ENCODE data around the gene THEM5.
"Not testable (repeated sequence)": the region's sequence is repeated elsewhere in the genome, so short reads cannot be mapped to it uniquely, and the experiment has no call there.

DNA sequence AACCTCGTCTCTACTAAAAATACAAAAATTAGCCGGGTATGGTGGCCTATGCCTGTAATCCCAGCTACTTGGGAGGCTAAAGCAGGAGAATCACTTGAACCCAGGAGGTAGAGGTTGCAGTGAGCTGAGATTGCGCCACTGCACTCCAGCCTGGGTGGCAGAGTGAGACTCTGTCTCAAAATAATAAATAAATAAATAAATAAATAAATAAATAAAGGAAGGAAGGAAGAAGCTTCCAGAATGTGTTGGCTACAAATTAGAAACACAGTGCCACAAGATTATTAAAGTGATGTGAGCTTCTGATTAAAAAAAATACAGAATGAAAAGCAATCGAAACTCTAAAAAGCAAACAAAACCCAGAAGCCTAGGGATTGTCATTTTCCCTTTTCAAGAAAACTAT lies 30.4 kb upstream of the THEM5 start:
- not testable (repeated sequence) for TF ChIP-seq CTCF, POLR2A (IDR thresholded peaks at IDR 0.05)

Measured in Peyer's patch (tissue), 4 donors.